VCaP (cell line): ENCODE data around the gene KRTAP12-1.

Experiments used
- H3K27ac ChIP-seq: fragments of 450-650 bp; 2 replicates; pipeline ENCODE4 v1.5.1; 2017
- CTCF ChIP-seq: fragments of 450-650 bp; conservative IDR thresholded peaks from 2 replicates; pipeline ENCODE4 v1.5.1; 2017; ENCODE audit warnings: mild to moderate bottlenecking, moderate library complexity

Gene KRTAP12-1

GRCh38 chr21:44718093-44718492 is 36.1 kb upstream of the KRTAP12-1 start:
- TF ChIP-seq CTCF: no peak
- H3K27ac ChIP-seq: no peak overlapping the region

- no peak overlapping the region for H3K27ac ChIP-seq
- TF ChIP-seq CTCF: no peak
Observed at GRCh38 chr21:44716984-44717383, 35.0 kb upstream of the KRTAP12-1 start.

GRCh38 chr21:44714905-44715304 is 32.9 kb upstream of the KRTAP12-1 start:
- no peak overlapping the region for H3K27ac ChIP-seq
- TF ChIP-seq CTCF: no peak

GRCh38 chr21:44713846-44714245 is 31.9 kb upstream of the KRTAP12-1 start:
- TF ChIP-seq CTCF: no peak
- no peak overlapping the region for H3K27ac ChIP-seq

GRCh38 chr21:44713130-44713529 is 31.2 kb upstream of the KRTAP12-1 start:
- TF ChIP-seq CTCF: no peak
- H3K27ac ChIP-seq: no peak overlapping the region

GRCh38 chr21:44712203-44713028 is 30.5 kb upstream of the KRTAP12-1 start:
- TF ChIP-seq CTCF: no peak
- peak overlapping the region; percentile 46; the same call in 1 of the 2 replicates for H3K27ac ChIP-seq

- peak; percentile 42 for TF ChIP-seq CTCF
- H3K27ac ChIP-seq: peak within 1 kb of the TSS; percentile 46; the same call in 1 of the 2 replicates
Observed at GRCh38 chr21:44711327-44712202, 29.6 kb upstream of the KRTAP12-1 start, which contains the start of gene TSPEAR. Gene TSPEAR, minus strand, starts transcription at chr21:44711572. Its CDS starts 58 bp downstream, at chr21:44711514.
